Bronchial epithelial cell (primary cell): ENCODE results near the gene NTM. TPM values are rescaled to one million over a fixed set of nuclear protein-coding genes. Genes with fewer than 3 reads are reported as not detected.
A peak's percentile ranks its signal among the peaks of the same experiment; 100 is the strongest.

ENCODE experiments used
- DNase-seq: peaks from one replicate; pipeline ENCODE4 v3.0.0-alpha.2; 2010; ENCODE audit warnings: low read depth
- FAIRE-seq: peaks from 2 replicates; lab custom pipeline; 2011; peaks lifted over from hg19 to GRCh38; lab: Jason Lieb, UNC
- H3K27me3 ChIP-seq: 2 replicates; pipeline ENCODE4 v1.5.1; 2011; ENCODE audit warnings: low read length; ENCODE audit not compliant: control insufficient read depth, insufficient read depth
- H3K36me3 ChIP-seq: 2 replicates; pipeline ENCODE4 v1.5.1; 2011; ENCODE audit warnings: low read length; ENCODE audit not compliant: control insufficient read depth, insufficient read depth
- H3K4me3 ChIP-seq: 2 replicates; pipeline ENCODE4 v1.5.1; 2011; ENCODE audit warnings: mild to moderate bottlenecking, low read depth, low read length, control low read depth
- CTCF ChIP-seq: IDR thresholded peaks from 2 replicates; pipeline ENCODE4 v1.5.1; 2011; ENCODE audit warnings: mild to moderate bottlenecking, moderate library complexity, low read length, control low read depth, inconsistent platforms; ENCODE audit not compliant: insufficient read depth, severe bottlenecking
- total RNA-seq: library from RNA; depleted of rRNA; stranded (reverse); fragments of >200 nt; gene quantifications from 2 replicates; pipeline ENCODE4 v1.2.1, GENCODE V29; 2014

Gene NTM
- total RNA-seq, 1 donor from 2014 or later: 4.2 TPM

GRCh38 chr11:132254906-132255305 is 884.5 kb downstream of the NTM start:
- H3K27me3 ChIP-seq: no peaks in the 10 kb centered on the region
- no peak overlapping the region for H3K4me3 ChIP-seq
- FAIRE-seq: no peak
- no peaks in the 10 kb centered on the region for H3K36me3 ChIP-seq
- DNase-seq: no peak
- no peak for TF ChIP-seq CTCF

- no peaks in the 10 kb centered on the region for H3K36me3 ChIP-seq
- H3K4me3 ChIP-seq: no peak overlapping the region
- FAIRE-seq (no peak), DNase-seq (no peak)
- H3K27me3 ChIP-seq: no peaks in the 10 kb centered on the region
- TF ChIP-seq CTCF: no peak
Observed at GRCh38 chr11:132256528-132257279, 886.3 kb downstream of the NTM start.

GRCh38 chr11:132257871-132258270 is 887.5 kb downstream of the NTM start:
- no peak overlapping the region for H3K4me3 ChIP-seq
- H3K27me3 ChIP-seq: no peaks in the 10 kb centered on the region
- DNase-seq: no peak
- H3K36me3 ChIP-seq: no peaks in the 10 kb centered on the region
- no peak for FAIRE-seq
- TF ChIP-seq CTCF: no peak

GRCh38 chr11:132258875-132259274 is 888.5 kb downstream of the NTM start:
- no peaks in the 10 kb centered on the region for H3K36me3 ChIP-seq
- H3K27me3 ChIP-seq: no peaks in the 10 kb centered on the region
- DNase-seq (peak; percentile 36), FAIRE-seq (no peak)
- H3K4me3 ChIP-seq: no peak overlapping the region
- no peak for TF ChIP-seq CTCF

- DNase-seq: no peak
- Histone ChIP-seq H3K36me3 (no peaks in the 10 kb centered on the region), H3K4me3 (no peak overlapping the region), H3K27me3 (no peaks in the 10 kb centered on the region)
- TF ChIP-seq CTCF: no peak
- FAIRE-seq: no peak
Observed at GRCh38 chr11:132260636-132261035, 890.2 kb downstream of the NTM start.

GRCh38 chr11:132263241-132263640 is 892.8 kb downstream of the NTM start:
- no peaks in the 10 kb centered on the region for H3K36me3 ChIP-seq
- FAIRE-seq: no peak
- no peak for TF ChIP-seq CTCF

More at GRCh38 chr11:132263241-132263640, 892.8 kb downstream of the NTM start:
- Histone ChIP-seq H3K27me3 (no peaks in the 10 kb centered on the region), H3K4me3 (no peak overlapping the region)
- DNase-seq: no peak
